ENCODE data around the gene SCRN3.
A peak's percentile ranks its signal among the peaks of the same experiment; 100 is the strongest.
"Not testable (repeated sequence)": the region's sequence is repeated elsewhere in the genome, so short reads cannot be mapped to it uniquely, and the experiment has no call there.

SCRN3 gene

DNA sequence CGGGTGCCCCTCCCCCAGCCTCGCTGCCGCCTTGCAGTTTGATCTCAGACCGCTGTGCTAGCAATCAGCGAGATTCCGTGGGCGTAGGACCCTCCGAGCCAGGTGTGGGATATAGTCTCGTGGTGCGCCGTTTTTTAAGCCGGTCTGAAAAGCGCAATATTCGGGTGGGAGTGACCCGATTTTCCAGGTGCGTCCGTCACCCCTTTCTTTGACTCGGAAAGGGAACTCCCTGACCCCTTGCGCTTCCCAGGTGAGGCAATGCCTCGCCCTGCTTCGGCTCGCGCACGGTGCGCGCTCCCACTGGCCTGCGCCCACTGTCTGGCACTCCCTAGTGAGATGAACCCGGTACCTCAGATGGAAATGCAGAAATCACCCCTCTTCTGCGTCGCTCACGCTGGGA lies 14.5 kb downstream of the SCRN3 start:
- DNase-seq = not testable (repeated sequence)

- no peak for DNase-seq
Measured at GRCh38 chr2:174412256-174412655, 16.7 kb downstream of the SCRN3 start.

GRCh38 chr2:174428214-174428613 lies 32.7 kb downstream of the SCRN3 start:
- no peak for DNase-seq

GRCh38 chr2:174430066-174430465 lies 34.5 kb downstream of the SCRN3 start:
- DNase-seq = no peak

- DNase-seq = no peak
Measured at GRCh38 chr2:174431902-174432301, 36.4 kb downstream of the SCRN3 start.

GRCh38 chr2:174436351-174436750 lies 40.8 kb downstream of the SCRN3 start:
- DNase-seq = no peak

DNA sequence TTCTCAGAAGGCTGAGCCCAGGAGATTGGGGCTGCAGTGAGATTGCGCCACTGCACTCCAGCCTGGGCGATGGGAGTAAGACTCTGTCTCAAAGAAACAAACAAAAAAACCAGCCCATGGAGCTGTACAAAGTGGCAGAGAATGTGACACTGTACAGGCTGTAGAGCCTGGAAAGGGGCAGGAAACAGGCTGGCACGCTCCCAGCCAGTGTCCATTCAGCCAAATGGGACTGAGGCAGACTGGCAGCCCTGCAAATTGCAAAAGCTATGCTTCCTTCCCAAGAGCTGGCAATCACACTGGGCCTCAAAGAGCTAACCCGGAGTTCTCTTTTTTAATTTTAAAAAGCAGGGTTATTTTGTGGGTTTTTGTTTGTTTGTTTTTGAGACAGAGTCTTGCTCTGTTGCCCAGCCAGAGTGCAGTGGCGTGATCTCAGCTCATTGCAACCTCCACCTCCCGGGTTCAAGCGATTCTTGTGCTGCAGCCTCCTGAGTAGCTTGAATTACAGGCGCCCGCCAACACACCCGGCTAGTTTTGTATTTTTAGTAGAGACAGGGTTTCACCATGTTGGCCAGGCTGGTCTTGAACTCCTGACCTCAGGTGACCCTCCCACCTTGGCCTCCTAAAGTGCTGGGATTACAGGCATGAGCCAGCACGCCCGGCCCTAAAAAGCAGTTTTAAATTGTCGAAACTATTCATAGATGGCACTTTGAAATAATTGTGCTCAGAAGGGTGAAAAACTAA lies 42.8 kb downstream of the SCRN3 start:
- DNase-seq = no peak

- no peak for DNase-seq
Measured at GRCh38 chr2:174439323-174439722, 43.8 kb downstream of the SCRN3 start.

DNA sequence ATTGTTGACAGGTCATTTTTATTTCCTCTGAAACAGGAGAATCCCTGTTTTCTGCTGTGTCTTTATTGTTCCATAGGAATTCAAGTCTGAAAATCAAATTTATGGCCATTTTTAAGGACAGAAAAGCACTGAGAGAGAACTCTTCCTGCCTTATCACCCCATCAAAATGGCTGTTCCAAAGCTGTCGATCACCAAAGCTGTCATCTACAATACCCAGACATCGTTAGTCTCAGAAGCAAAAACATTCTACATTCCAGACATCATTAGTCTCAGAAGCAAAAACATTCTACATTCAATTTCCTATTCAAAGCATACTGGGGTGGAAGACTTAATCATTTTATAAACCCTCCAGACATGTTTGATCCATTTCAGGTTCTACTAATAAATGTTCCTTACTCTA lies 44.4 kb downstream of the SCRN3 start:
- DNase-seq = no peak

- no peak for DNase-seq
Measured at GRCh38 chr2:174442546-174443510, 47.3 kb downstream of the SCRN3 start.

GRCh38 chr2:174444761-174445160 lies 49.2 kb downstream of the SCRN3 start:
- DNase-seq = no peak

GRCh38 chr2:174445248-174445647 lies 49.7 kb downstream of the SCRN3 start:
- no peak for DNase-seq

GRCh38 chr2:174446531-174446930 lies 51.0 kb downstream of the SCRN3 start:
- no peak for DNase-seq

DNA sequence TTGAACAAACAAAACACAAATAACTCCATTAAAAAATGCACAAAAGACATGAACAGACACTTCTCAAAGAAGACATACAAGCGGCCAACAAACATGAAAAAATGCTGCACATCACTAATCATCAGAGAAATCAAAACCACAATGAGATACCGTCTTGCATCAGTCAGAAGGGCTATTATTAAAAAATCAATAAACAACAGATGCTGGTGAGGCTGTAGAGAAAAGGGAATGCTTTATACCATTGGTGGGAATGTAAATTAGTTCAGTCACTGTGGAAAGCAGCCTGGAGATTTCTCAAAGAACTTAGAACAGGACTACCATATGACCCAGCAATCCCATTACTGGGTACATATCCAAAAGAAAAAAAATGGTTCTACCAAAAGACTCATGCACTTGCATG lies 53.5 kb downstream of the SCRN3 start:
- no peak for DNase-seq

GRCh38 chr2:174450021-174450816 lies 54.7 kb downstream of the SCRN3 start:
- DNase-seq = no peak

DNA sequence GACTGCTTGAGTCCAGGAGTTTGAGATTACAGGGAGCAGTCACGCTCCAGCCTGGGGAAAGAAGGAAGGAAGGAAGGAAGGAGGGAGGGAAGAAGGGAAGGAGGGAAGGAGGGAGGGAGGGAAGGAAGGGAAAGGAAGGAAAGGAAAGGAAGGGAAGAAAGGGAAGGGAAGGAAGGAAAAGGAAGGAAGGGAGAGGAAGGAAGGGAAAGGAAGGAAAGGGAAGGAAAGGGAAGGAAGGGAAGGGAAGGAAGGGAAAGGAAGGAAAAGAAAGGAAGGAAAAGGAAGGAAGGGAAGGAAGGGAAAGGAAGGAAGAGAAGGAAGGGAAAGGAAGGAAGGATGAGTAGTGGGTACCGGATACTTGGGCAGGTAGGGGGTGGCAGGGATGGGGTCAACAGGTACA lies 59.0 kb downstream of the SCRN3 start:
- DNase-seq = no peak

- DNase-seq = no peak
Measured at GRCh38 chr2:174461221-174461620, 65.7 kb downstream of the SCRN3 start.

GRCh38 chr2:174465327-174465726 lies 69.8 kb downstream of the SCRN3 start:
- peak in 1 of 2 experiments; percentile 6 for DNase-seq

DNA sequence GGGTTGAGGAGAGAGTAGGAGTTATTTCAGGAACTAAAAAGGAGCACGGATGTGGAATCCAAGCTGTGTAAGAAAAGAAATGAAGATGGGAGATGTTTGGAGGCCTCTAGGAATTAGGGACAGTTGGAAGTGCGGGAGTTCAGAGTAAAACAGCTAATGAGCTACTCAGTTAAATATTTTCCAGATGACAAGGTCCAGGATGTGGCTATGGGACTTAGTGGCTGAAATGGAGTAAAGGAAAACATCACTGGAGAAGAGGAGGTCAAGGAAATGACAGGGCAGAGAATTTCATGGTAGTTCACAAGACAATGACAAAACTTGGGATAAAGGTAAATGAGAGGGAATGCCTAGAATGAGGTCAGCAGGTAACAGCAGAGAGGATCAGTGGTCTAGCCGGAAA lies 78.3 kb downstream of the SCRN3 start:
- no peak for DNase-seq

GRCh38 chr2:174477759-174478158 lies 82.2 kb downstream of the SCRN3 start:
- peak in 1 of 2 experiments; percentile 60 for DNase-seq

All from NCI-H2081 (cell line).